ENCODE measurements around the gene RCBTB2. TPM values are rescaled to one million over a fixed set of nuclear protein-coding genes. Genes with fewer than 3 reads are reported as not detected.

RCBTB2 gene
- total RNA-seq, 1 donor from 2014 or later = 5.6 TPM

DNA sequence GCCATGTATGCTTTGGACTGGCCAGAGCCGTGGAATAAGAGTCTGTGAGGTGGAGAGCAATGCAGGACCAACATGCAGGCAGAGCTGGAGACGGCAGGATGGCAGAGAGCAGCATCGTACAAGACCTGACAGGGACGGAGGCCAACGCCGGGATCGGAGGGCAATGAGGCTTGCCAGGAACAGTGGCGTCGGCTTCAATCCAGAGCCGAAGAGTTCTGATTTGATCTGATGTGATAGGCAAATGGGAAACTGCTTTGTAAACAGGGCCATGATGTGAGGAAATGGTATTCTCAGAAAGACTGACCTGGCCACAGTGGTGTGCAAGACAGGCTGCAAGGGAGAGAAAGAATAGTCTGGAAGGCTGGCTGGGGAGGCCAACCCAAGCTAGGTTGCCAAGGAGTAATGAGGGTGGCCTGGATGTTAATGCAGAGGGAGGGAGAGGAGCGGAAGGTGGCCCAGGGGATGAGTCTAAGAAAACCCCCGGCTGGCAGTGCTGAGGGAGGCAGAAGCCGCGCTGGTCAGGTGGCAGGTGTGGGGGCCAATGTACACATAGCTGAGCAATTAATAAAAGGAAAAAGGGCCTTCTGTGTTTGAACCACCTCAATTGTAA is 26.7 kb downstream of the RCBTB2 start:
- Histone ChIP-seq H3K4me3 (ENCODE audit: low read depth, low read length) (no peak overlapping the region), H3K36me3 (ENCODE audit: control insufficient read depth, insufficient read depth, low read length) (no peaks in the 10 kb centered on the region), H3K27me3 (ENCODE audit: control insufficient read depth, insufficient read depth, low read length) (no peaks in the 10 kb centered on the region)
- TF ChIP-seq, protein P1, sequence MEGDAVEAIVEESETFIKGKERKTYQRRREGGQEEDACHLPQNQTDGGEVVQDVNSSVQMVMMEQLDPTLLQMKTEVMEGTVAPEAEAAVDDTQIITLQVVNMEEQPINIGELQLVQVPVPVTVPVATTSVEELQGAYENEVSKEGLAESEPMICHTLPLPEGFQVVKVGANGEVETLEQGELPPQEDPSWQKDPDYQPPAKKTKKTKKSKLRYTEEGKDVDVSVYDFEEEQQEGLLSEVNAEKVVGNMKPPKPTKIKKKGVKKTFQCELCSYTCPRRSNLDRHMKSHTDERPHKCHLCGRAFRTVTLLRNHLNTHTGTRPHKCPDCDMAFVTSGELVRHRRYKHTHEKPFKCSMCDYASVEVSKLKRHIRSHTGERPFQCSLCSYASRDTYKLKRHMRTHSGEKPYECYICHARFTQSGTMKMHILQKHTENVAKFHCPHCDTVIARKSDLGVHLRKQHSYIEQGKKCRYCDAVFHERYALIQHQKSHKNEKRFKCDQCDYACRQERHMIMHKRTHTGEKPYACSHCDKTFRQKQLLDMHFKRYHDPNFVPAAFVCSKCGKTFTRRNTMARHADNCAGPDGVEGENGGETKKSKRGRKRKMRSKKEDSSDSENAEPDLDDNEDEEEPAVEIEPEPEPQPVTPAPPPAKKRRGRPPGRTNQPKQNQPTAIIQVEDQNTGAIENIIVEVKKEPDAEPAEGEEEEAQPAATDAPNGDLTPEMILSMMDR (IDR thresholded peaks at IDR 0.05; ENCODE audit: insufficient read depth, low read length, poor library complexity, severe bottlenecking) = no peak
- DNase-seq (ENCODE audit: low read depth) = no peak

DNA sequence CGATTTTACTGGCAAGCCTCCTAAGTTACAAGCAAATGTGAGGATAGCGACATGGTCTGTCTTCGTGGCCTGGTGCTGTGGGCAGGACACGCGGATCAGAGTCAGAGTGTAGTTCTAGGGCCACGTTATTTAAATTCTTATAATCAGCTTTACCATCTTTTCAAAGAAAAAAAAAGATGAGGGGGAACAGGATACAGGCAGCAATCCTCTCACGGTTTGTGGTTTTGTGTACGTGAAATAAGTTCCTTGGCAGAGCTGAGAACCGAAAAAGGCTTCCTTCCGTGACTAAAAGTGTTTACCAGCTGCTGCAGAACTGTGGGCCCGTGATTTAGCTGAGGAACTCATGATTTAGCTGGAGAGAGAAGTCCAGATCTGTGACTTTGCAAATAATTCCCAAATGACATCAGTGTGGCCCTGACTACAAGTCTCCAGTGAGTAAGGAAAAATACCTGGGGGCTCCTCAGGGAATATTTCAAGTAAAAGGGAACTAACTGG is 27.2 kb downstream of the RCBTB2 start:
- TF ChIP-seq, protein P1 (IDR thresholded peaks at IDR 0.05; ENCODE audit: insufficient read depth, low read length, poor library complexity, severe bottlenecking) = no peak
- Histone ChIP-seq H3K36me3 (ENCODE audit: control insufficient read depth, insufficient read depth, low read length) (no peaks in the 10 kb centered on the region), H3K27me3 (ENCODE audit: control insufficient read depth, insufficient read depth, low read length) (no peaks in the 10 kb centered on the region), H3K4me3 (ENCODE audit: low read depth, low read length) (no peak overlapping the region)
- DNase-seq (ENCODE audit: low read depth) = no peak

- H3K36me3 ChIP-seq (ENCODE audit: control insufficient read depth, insufficient read depth, low read length) = no peaks in the 10 kb centered on the region
- TF ChIP-seq, protein P1 (IDR thresholded peaks at IDR 0.05; ENCODE audit: insufficient read depth, low read length, poor library complexity, severe bottlenecking) = no peak
- DNase-seq (ENCODE audit: low read depth) = no peak
- no peaks in the 10 kb centered on the region for H3K27me3 ChIP-seq (ENCODE audit: control insufficient read depth, insufficient read depth, low read length)
- no peak overlapping the region for H3K4me3 ChIP-seq (ENCODE audit: low read depth, low read length)
Observed at GRCh38 chr13:48505012-48505411, 27.9 kb downstream of the RCBTB2 start.

DNA sequence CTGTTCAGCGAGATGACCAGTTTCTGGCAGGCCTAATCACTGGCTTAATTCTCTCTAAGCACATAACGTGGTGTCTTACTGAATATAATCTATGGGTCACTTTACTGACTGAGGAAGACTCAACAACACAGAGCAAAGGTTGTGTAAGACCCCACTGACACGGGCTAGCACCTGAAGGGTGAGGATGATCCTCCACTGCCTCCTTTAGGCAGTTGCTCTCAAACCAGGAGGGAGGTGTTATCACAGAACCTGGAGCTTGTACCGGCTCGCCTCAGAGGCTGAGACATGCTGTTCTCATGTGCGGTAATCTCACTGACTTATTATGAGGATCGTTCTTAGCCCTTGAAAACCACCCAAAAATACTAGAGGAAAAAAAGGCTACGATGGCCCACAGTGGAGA is 28.3 kb downstream of the RCBTB2 start:
- Histone ChIP-seq H3K27me3 (ENCODE audit: control insufficient read depth, insufficient read depth, low read length) (no peaks in the 10 kb centered on the region), H3K4me3 (ENCODE audit: low read depth, low read length) (no peak overlapping the region), H3K36me3 (ENCODE audit: control insufficient read depth, insufficient read depth, low read length) (no peaks in the 10 kb centered on the region)
- TF ChIP-seq, protein P1 (IDR thresholded peaks at IDR 0.05; ENCODE audit: insufficient read depth, low read length, poor library complexity, severe bottlenecking) = no peak
- no peak for DNase-seq (ENCODE audit: low read depth)

DNA sequence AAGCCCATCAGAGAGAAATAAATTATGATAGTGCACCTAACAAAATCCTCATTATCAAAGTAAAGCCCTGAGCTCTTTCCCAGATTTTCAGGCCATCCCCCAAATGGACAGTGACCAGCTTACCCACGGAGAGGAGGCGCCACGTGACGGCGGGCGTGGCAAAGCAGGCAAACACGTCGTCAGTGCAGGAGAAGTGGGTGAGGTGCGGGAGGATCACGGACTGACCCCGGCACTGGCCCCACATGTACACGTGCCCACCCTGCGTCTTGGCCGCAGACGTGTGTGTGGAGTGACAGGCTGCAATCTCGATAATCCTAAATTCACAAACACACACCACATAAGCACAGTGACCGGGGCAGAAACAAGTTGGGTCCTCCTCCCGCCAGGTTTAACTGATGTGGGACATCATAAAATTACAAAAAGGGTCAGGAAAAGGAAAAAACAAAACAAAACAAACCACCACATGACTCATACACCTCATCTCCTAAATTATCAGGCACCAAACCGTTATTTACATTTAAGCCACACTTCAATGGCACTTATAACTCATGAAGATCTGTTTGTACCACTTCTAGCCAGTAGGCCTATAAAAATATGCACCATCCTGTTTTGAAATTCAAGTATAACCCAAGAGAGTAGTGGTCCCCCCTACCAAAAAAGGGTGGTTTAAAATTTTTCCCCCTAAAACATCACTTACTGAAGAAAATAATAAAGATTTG is 30.1 kb downstream of the RCBTB2 start:
- no peak for DNase-seq (ENCODE audit: low read depth)
- TF ChIP-seq, protein P1 (IDR thresholded peaks at IDR 0.05; ENCODE audit: insufficient read depth, low read length, poor library complexity, severe bottlenecking) = no peak
- Histone ChIP-seq H3K27me3 (ENCODE audit: control insufficient read depth, insufficient read depth, low read length) (no peaks in the 10 kb centered on the region), H3K4me3 (ENCODE audit: low read depth, low read length) (no peak overlapping the region), H3K36me3 (ENCODE audit: control insufficient read depth, insufficient read depth, low read length) (no peaks in the 10 kb centered on the region)
